Stimulated activated CD8-positive, alpha-beta memory T cell treated with anti-CD3 and anti-CD28 coated beads, Interleukin-2, amount 100 ng/mL, for 48 hours (primary cell): Measurements from ENCODE around the gene CTCF.
"Not testable (repeated sequence)": the region's sequence is repeated elsewhere in the genome, so short reads cannot be mapped to it uniquely, and the experiment has no call there.

Experiments used
- DNase-seq, 2 donors: peaks; one replicate each; pipeline ENCODE4 v3.0.0-alpha.2; 2020; ENCODE audit warnings: low read depth in 2 of 2

The CTCF gene

GRCh38 chr16:67562526-67562917 is at the start of gene CTCF:
Gene CTCF, plus strand, starts transcription at chr16:67562526. Its CDS starts 48,307 bp downstream, at chr16:67610833.
- peak; percentile 65 to 72 for DNase-seq

- DNase-seq = not testable (repeated sequence)
These were observed 48.4 kb upstream of the CTCF start for GRCh38 chr16:67513892-67514291.

- DNase-seq = peak in 1 of 2 donors; percentile 72
These were observed 47.9 kb upstream of the CTCF start for GRCh38 chr16:67514382-67514828.

GRCh38 chr16:67516296-67517154 is 45.8 kb upstream of the CTCF start:
- DNase-seq = no peak

- DNase-seq = no peak
These were observed 45.2 kb upstream of the CTCF start for GRCh38 chr16:67517155-67517445.

GRCh38 chr16:67517661-67518423 is 44.5 kb upstream of the CTCF start:
- no peak for DNase-seq

GRCh38 chr16:67518676-67519075 is 43.6 kb upstream of the CTCF start:
- no peak for DNase-seq

GRCh38 chr16:67519242-67519641 is 43.1 kb upstream of the CTCF start:
- no peak for DNase-seq

- peak; percentile 92 to 98 for DNase-seq
These were observed 41.1 kb upstream of the CTCF start for GRCh38 chr16:67521095-67521804.

GRCh38 chr16:67525176-67525860 is 37.0 kb upstream of the CTCF start:
- DNase-seq = no peak

GRCh38 chr16:67526149-67526791 is 36.1 kb upstream of the CTCF start:
- DNase-seq = no peak

GRCh38 chr16:67528222-67528869 is 34.0 kb upstream of the CTCF start, which contains the start of gene RIPOR1:
Gene RIPOR1, plus strand, starts transcription at chr16:67528829. Its CDS starts 9,618 bp downstream, at chr16:67538447.
- DNase-seq = no peak

GRCh38 chr16:67528870-67529581 is 33.3 kb upstream of the CTCF start:
- DNase-seq = no peak

GRCh38 chr16:67529582-67530012 is 32.7 kb upstream of the CTCF start:
- no peak for DNase-seq

GRCh38 chr16:67530013-67530939 is 32.0 kb upstream of the CTCF start:
- DNase-seq = no peak

GRCh38 chr16:67531247-67531646 is 31.1 kb upstream of the CTCF start:
- no peak for DNase-seq

GRCh38 chr16:67533024-67533560 is 29.2 kb upstream of the CTCF start:
- DNase-seq = no peak

GRCh38 chr16:67533987-67534386 is 28.3 kb upstream of the CTCF start:
- not testable (repeated sequence) for DNase-seq
